DND-41 (cell line): Measurements from ENCODE around the gene SYCP2.

Experiments used
- CTCF ChIP-seq: IDR thresholded peaks from 2 replicates; pipeline ENCODE4 v1.5.1; 2012; ENCODE audit warnings: borderline replicate concordance, low read length, moderate library complexity, mild to moderate bottlenecking; ENCODE audit not compliant: poor library complexity, severe bottlenecking; ENCODE audit errors: extremely low read depth
- EZH2 ChIP-seq: IDR thresholded peaks from 3 replicates; pipeline ENCODE4 v1.6.1; 2012; ENCODE audit warnings: borderline replicate concordance, low read depth, mild to moderate bottlenecking, moderate library complexity, low read length, inconsistent platforms; ENCODE audit not compliant: severe bottlenecking

GRCh38 chr20:59839400-59839799 is 94.0 kb downstream of the SYCP2 start:
- TF ChIP-seq CTCF (no peak), EZH2 (no peak)
